ENCODE measurements around the gene ACTN1. TPM values are rescaled to one million over a fixed set of nuclear protein-coding genes. Genes with fewer than 3 reads are reported as not detected.
"Not testable (repeated sequence)": the region's sequence is repeated elsewhere in the genome, so short reads cannot be mapped to it uniquely, and the experiment has no call there.

ACTN1 gene
- total and polyA plus RNA-seq, 10 of the 15 experiments (the other 5 are each of a cell fraction or from before 2014, with no cell fraction given) = 0.14 to 39.4 (median 2.6) TPM

GRCh38 chr14:68848253-68848652 is 130.8 kb downstream of the ACTN1 start (continued):
- TF ChIP-seq YY1 (IDR thresholded peaks at IDR 0.05; ENCODE audit: low read depth, low read length) (no peak), CHD1 (IDR thresholded peaks at IDR 0.05; ENCODE audit: low read depth, low read length) (no peak)

GRCh38 chr14:68847640-68848039 is 131.5 kb downstream of the ACTN1 start:
- H3K9me3 ChIP-seq (replicated peaks; ENCODE audit: control insufficient read depth, insufficient read depth, low read length); POLR2A ChIA-PET; BruUV-seq (replicated peaks); in situ Hi-C loops (cut with MboI); H3K4me1 ChIP-seq (ENCODE audit: control insufficient read depth, insufficient read depth, low read length); H3K79me2 ChIP-seq (ENCODE audit: control insufficient read depth, insufficient read depth, low read length); RAD21 ChIA-PET (ENCODE audit: unreplicated experiment); FAIRE-seq; H3K27ac ChIP-seq (ENCODE audit: control insufficient read depth, insufficient read depth); H3K27me3 ChIP-seq (replicated peaks in 1 of 2; ENCODE audit: control insufficient read depth in 2 of 2, insufficient read depth in 2 of 2, low read length in 1 of 2); DNase-seq (ENCODE audit: low read depth, low spot score); H3K4me3 ChIP-seq; H3K9ac ChIP-seq (ENCODE audit: control insufficient read depth, insufficient read depth, low read length); ATAC-seq; SMC1A ChIA-PET (ENCODE audit: uncharacterized antibody, unreplicated experiment); H4K20me1 ChIP-seq (ENCODE audit: control insufficient read depth, insufficient read depth); H3K36me3 ChIP-seq (ENCODE audit: control insufficient read depth in 2 of 2, insufficient read depth in 2 of 2, low read length in 1 of 2); H3K4me2 ChIP-seq (ENCODE audit: control insufficient read depth, insufficient read depth); H2AFZ ChIP-seq (ENCODE audit: control insufficient read depth, low read depth, low read length): not testable (repeated sequence)
- WGBS (ENCODE audit: insufficient coverage, insufficient replicate concordance, low lambda C conversion rate, missing lambda C conversion rate) = 84% methylated on average over 3 of the region's 4 CpGs
- intact Hi-C loops (cut with micrococcal nuclease; ENCODE audit: unreplicated experiment) = loop anchor here (10.0 kb wide), 1 partner anchor 1013 kb away; no protein-coding TSS in a partner anchor
- CTCF ChIA-PET = interaction anchor here (1.6 kb wide), 1 partner anchor 22 kb away, joined by 4 read pairs; no protein-coding TSS in a partner anchor

- Histone ChIP-seq H3K27me3 (replicated peaks in 1 of 2; ENCODE audit: control insufficient read depth in 2 of 2, insufficient read depth in 2 of 2, low read length in 1 of 2) (no peaks in the 10 kb centered on the region), H3K4me3 (no peak overlapping the region), H2AFZ (ENCODE audit: control insufficient read depth, low read depth, low read length) (no peak overlapping the region), H4K20me1 (ENCODE audit: control insufficient read depth, insufficient read depth) (no peaks in the 10 kb centered on the region), H3K4me2 (ENCODE audit: control insufficient read depth, insufficient read depth) (no peak overlapping the region), H3K79me2 (ENCODE audit: control insufficient read depth, insufficient read depth, low read length) (no peaks in the 10 kb centered on the region), H3K36me3 (ENCODE audit: control insufficient read depth in 2 of 2, insufficient read depth in 2 of 2, low read length in 1 of 2) (no peaks in the 10 kb centered on the region), H3K27ac (ENCODE audit: control insufficient read depth, insufficient read depth) (no peak overlapping the region), H3K4me1 (ENCODE audit: control insufficient read depth, insufficient read depth, low read length) (peaks cover 4% of the 10 kb centered on the region; the same call in 1 of the 2 replicates), H3K9ac (ENCODE audit: control insufficient read depth, insufficient read depth, low read length) (no peak overlapping the region), H3K9me3 (replicated peaks; ENCODE audit: control insufficient read depth, insufficient read depth, low read length) (no peaks in the 10 kb centered on the region)
- BruUV-seq (replicated peaks) = no TSS peak
- ChIA-PET POLR2A (no interaction called here), SMC1A (ENCODE audit: uncharacterized antibody, unreplicated experiment) (no interaction called here), CTCF (no interaction called here), RAD21 (ENCODE audit: unreplicated experiment) (no interaction called here)
- TF ChIP-seq PAX5 (IDR thresholded peaks at IDR 0.05; ENCODE audit: borderline replicate concordance, low read depth, low read length) = no peak
- TF ChIP-seq KLF5 (IDR thresholded peaks at IDR 0.05; ENCODE audit: partially characterized antibody) = no peak
- no peak for TF ChIP-seq TCF7 (IDR thresholded peaks at IDR 0.05; ENCODE audit: borderline replicate concordance)
- no peak for TF ChIP-seq NFIC (IDR thresholded peaks at IDR 0.05; ENCODE audit: low read depth, low read length)
- TF ChIP-seq SIX5 (IDR thresholded peaks at IDR 0.05; ENCODE audit: low read depth, low read length, severe bottlenecking) = no peak
- no peak for TF ChIP-seq NRF1 (conservative IDR thresholded peaks at IDR 0.05; ENCODE audit: low read depth, low read length)
- TF ChIP-seq RAD21 (IDR thresholded peaks at IDR 0.05; ENCODE audit: insufficient read depth, low read depth, low read length) = no peak
- TF ChIP-seq SREBF1 (IDR thresholded peaks at IDR 0.05; ENCODE audit: low read length) = no peak
- TF ChIP-seq ASH2L (IDR thresholded peaks at IDR 0.05; ENCODE audit: borderline replicate concordance, low read depth) = no peak
- no peak for TF ChIP-seq IRF4 (IDR thresholded peaks at IDR 0.05; ENCODE audit: low read depth, low read length)
- peak; percentile 11; the same call in 1 of the 3 replicates for ATAC-seq
- DNase-seq (ENCODE audit: low read depth, low spot score) = no peak
- in situ Hi-C loops (cut with MboI) = no loop called here
- WGBS (ENCODE audit: insufficient coverage, insufficient replicate concordance, low lambda C conversion rate, missing lambda C conversion rate) = 72% methylated on average over 3 of the region's 3 CpGs
- no peak for FAIRE-seq
- intact Hi-C loops (cut with micrococcal nuclease; ENCODE audit: unreplicated experiment) = loop anchor here (10.0 kb wide), 1 partner anchor 1012 kb away; no protein-coding TSS in a partner anchor
These were observed 132.6 kb downstream of the ACTN1 start for GRCh38 chr14:68846466-68846865.

Measured in GM12878 (cell line).